ENCODE measurements around the gene PANX1.

The PANX1 gene

GRCh38 chr11:94186342-94187203 is 57.9 kb downstream of the PANX1 start:
- no peak for DNase-seq

GRCh38 chr11:94193288-94193687 is 64.6 kb downstream of the PANX1 start:
- no peak for DNase-seq

GRCh38 chr11:94194712-94195111 is 66.1 kb downstream of the PANX1 start:
- DNase-seq: no peak

GRCh38 chr11:94196363-94196762 is 67.7 kb downstream of the PANX1 start:
- DNase-seq: no peak

GRCh38 chr11:94198718-94199117 is 70.1 kb downstream of the PANX1 start:
- DNase-seq: no peak

GRCh38 chr11:94199136-94200130 is 70.8 kb downstream of the PANX1 start:
- DNase-seq: no peak

GRCh38 chr11:94201004-94201465 is 72.4 kb downstream of the PANX1 start:
- no peak for DNase-seq

GRCh38 chr11:94203070-94203469 is 74.4 kb downstream of the PANX1 start:
- no peak for DNase-seq

- no peak for DNase-seq
Measured at GRCh38 chr11:94211261-94211830, 82.7 kb downstream of the PANX1 start.

- no peak for DNase-seq
Measured at GRCh38 chr11:94212898-94213297, 84.3 kb downstream of the PANX1 start.

GRCh38 chr11:94217705-94218104 is 89.1 kb downstream of the PANX1 start:
- DNase-seq: no peak

- no peak for DNase-seq
Measured at GRCh38 chr11:94218372-94218771, 89.7 kb downstream of the PANX1 start.

GRCh38 chr11:94219771-94220170 is 91.1 kb downstream of the PANX1 start:
- no peak for DNase-seq

GRCh38 chr11:94224078-94224477 is 95.4 kb downstream of the PANX1 start:
- no peak for DNase-seq

All from NK-92 treated with Interleukin-12 subunit alpha and Interleukin-12 subunit beta, amount 100 ng/mL, for 24 hours (cell line).